Measurements from ENCODE around the gene ZNF19. TPM values are rescaled to one million over a fixed set of nuclear protein-coding genes. Genes with fewer than 3 reads are reported as not detected.

The ZNF19 gene
- total and polyA plus RNA-seq, 3 donors from 2014 or later = 28.4 to 44.6 (median 31.8) TPM

GRCh38 chr16:71426880-71427615 lies 62.1 kb downstream of the ZNF19 start:
- no peaks in the 10 kb centered on the region for H3K36me3 ChIP-seq (ENCODE audit: low read depth, missing control alignments)

GRCh38 chr16:71426069-71426879 lies 62.9 kb downstream of the ZNF19 start:
- intact Hi-C loops (cut with DNase I; ENCODE audit: low total_unique reads) = no loop called here
- H3K36me3 ChIP-seq (ENCODE audit: low read depth, missing control alignments) = no peaks in the 10 kb centered on the region
- H3K9me3 ChIP-seq = no peaks in the 10 kb centered on the region
- H3K4me3 ChIP-seq = peak overlapping the region; percentile 39 to 43
- no peak overlapping the region for H3K27ac ChIP-seq
- no peak for TF ChIP-seq CTCF (IDR thresholded peaks at IDR 0.05)
- no peak for TF ChIP-seq POLR2A (IDR thresholded peaks at IDR 0.05)
- 1 to 2% methylated on average over 31 to 37 of the region's 48 CpGs for WGBS, 2 donors
- peak; percentile 82 for DNase-seq
- no peaks in the 10 kb centered on the region for H3K27me3 ChIP-seq
- H3K4me1 ChIP-seq = no peaks in the 10 kb centered on the region

More at GRCh38 chr16:71426880-71427615, 62.1 kb downstream of the ZNF19 start:
- Histone ChIP-seq H3K27me3 (no peaks in the 10 kb centered on the region), H3K9me3 (no peaks in the 10 kb centered on the region), H3K4me1 (no peaks in the 10 kb centered on the region), H3K27ac (no peak overlapping the region), H3K4me3 (no peak overlapping the region)
- WGBS, 2 donors = 46 to 55% methylated on average over 12 of the region's 12 CpGs
- intact Hi-C loops (cut with DNase I; ENCODE audit: low total_unique reads) = no loop called here
- no peak for DNase-seq
- no peak for TF ChIP-seq POLR2A (IDR thresholded peaks at IDR 0.05)
- no peak for TF ChIP-seq CTCF (IDR thresholded peaks at IDR 0.05)

- no peaks in the 10 kb centered on the region for H3K36me3 ChIP-seq (ENCODE audit: low read depth, missing control alignments)
- no peaks in the 10 kb centered on the region for H3K9me3 ChIP-seq
- intact Hi-C loops (cut with DNase I; ENCODE audit: low total_unique reads) = no loop called here
- TF ChIP-seq CTCF (IDR thresholded peaks at IDR 0.05) = no peak
- WGBS, 2 donors = 4 to 12% methylated on average over 12 to 18 of the region's 18 CpGs
- H3K4me1 ChIP-seq = no peaks in the 10 kb centered on the region
- no peaks in the 10 kb centered on the region for H3K27me3 ChIP-seq
- peak overlapping the region; percentile 39 to 43 for H3K4me3 ChIP-seq
- peak; percentile 28 for DNase-seq
- no peak overlapping the region for H3K27ac ChIP-seq
Measured at GRCh38 chr16:71425746-71426068, 63.4 kb downstream of the ZNF19 start.

- Histone ChIP-seq H3K9me3 (no peaks in the 10 kb centered on the region), H3K4me1 (no peaks in the 10 kb centered on the region), H3K36me3 (ENCODE audit: low read depth, missing control alignments) (no peaks in the 10 kb centered on the region), H3K27ac (no peak overlapping the region), H3K27me3 (no peaks in the 10 kb centered on the region), H3K4me3 (no peak overlapping the region)
- intact Hi-C loops (cut with DNase I; ENCODE audit: low total_unique reads) = no loop called here
- WGBS, 2 donors = 66 to 79% methylated on average over 4 to 5 of the region's 6 CpGs
- no peak for TF ChIP-seq POLR2A (IDR thresholded peaks at IDR 0.05)
- TF ChIP-seq CTCF (IDR thresholded peaks at IDR 0.05) = no peak
- DNase-seq = no peak
Measured at GRCh38 chr16:71424626-71425025, 64.5 kb downstream of the ZNF19 start.

Data from testis (tissue), 3 donors.